Measurements from ENCODE around the gene IFNA2.

DNA sequence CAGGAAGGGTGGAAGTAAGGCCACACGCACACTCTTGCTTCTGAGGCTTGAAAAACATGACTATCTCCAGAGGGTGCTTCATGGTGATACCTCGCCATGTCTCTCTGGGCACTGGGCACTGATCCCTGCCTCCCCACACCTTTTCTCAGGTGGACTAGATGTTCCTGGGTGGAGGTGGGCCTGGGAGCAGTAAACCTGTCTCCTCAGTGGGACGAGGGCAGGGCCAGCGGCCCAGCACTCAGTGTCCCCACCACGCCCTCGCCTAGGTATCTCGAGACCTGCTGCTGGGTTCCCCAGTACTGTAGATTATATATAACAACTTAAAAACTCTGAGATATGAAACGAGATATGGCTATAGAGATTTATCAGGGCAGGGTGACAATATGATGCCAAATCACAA is 22.9 kb downstream of the IFNA2 start:
- TF ChIP-seq, protein P1, sequence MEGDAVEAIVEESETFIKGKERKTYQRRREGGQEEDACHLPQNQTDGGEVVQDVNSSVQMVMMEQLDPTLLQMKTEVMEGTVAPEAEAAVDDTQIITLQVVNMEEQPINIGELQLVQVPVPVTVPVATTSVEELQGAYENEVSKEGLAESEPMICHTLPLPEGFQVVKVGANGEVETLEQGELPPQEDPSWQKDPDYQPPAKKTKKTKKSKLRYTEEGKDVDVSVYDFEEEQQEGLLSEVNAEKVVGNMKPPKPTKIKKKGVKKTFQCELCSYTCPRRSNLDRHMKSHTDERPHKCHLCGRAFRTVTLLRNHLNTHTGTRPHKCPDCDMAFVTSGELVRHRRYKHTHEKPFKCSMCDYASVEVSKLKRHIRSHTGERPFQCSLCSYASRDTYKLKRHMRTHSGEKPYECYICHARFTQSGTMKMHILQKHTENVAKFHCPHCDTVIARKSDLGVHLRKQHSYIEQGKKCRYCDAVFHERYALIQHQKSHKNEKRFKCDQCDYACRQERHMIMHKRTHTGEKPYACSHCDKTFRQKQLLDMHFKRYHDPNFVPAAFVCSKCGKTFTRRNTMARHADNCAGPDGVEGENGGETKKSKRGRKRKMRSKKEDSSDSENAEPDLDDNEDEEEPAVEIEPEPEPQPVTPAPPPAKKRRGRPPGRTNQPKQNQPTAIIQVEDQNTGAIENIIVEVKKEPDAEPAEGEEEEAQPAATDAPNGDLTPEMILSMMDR (conservative IDR thresholded peaks at IDR 0.05; ENCODE audit: low read depth, low read length): no peak
- no peak for TF ChIP-seq EZH2 (IDR thresholded peaks at IDR 0.05; ENCODE audit: borderline replicate concordance, low read depth, low read length, poor library complexity, severe bottlenecking)
